ENCODE measurements around the gene FHIT.

Gene FHIT

GRCh38 chr3:61169621-61170251 is 81.5 kb downstream of the FHIT start:
- no peak for DNase-seq (ENCODE audit: low read depth)

- no peak for DNase-seq (ENCODE audit: low read depth)
Observed at GRCh38 chr3:61168286-61168685, 83.0 kb downstream of the FHIT start.

- no peak for DNase-seq (ENCODE audit: low read depth)
Observed at GRCh38 chr3:61162965-61163364, 88.3 kb downstream of the FHIT start.

- DNase-seq (ENCODE audit: low read depth): no peak
Observed at GRCh38 chr3:61158667-61159066, 92.6 kb downstream of the FHIT start.

- no peak for DNase-seq (ENCODE audit: low read depth)
Observed at GRCh38 chr3:61158216-61158615, 93.0 kb downstream of the FHIT start.

- no peak for DNase-seq (ENCODE audit: low read depth)
Observed at GRCh38 chr3:61157414-61157813, 93.8 kb downstream of the FHIT start.

- DNase-seq (ENCODE audit: low read depth): no peak
Observed at GRCh38 chr3:61155701-61156292, 95.5 kb downstream of the FHIT start.

GRCh38 chr3:61154457-61155198 is 96.6 kb downstream of the FHIT start:
- DNase-seq (ENCODE audit: low read depth): no peak

GRCh38 chr3:61152071-61152470 is 99.2 kb downstream of the FHIT start:
- no peak for DNase-seq (ENCODE audit: low read depth)

GRCh38 chr3:61149236-61149635 is 102.0 kb downstream of the FHIT start:
- no peak for DNase-seq (ENCODE audit: low read depth)

- no peak for DNase-seq (ENCODE audit: low read depth)
Observed at GRCh38 chr3:61146010-61146890, 105.0 kb downstream of the FHIT start.

- no peak for DNase-seq (ENCODE audit: low read depth)
Observed at GRCh38 chr3:61141697-61142096, 109.6 kb downstream of the FHIT start.

- DNase-seq (ENCODE audit: low read depth): no peak
Observed at GRCh38 chr3:61141227-61141626, 110.0 kb downstream of the FHIT start.

GRCh38 chr3:61139686-61140085 is 111.6 kb downstream of the FHIT start:
- no peak for DNase-seq (ENCODE audit: low read depth)

- no peak for DNase-seq (ENCODE audit: low read depth)
Observed at GRCh38 chr3:61138401-61138800, 112.9 kb downstream of the FHIT start.

- no peak for DNase-seq (ENCODE audit: low read depth)
Observed at GRCh38 chr3:61136191-61136590, 115.1 kb downstream of the FHIT start.

- no peak for DNase-seq (ENCODE audit: low read depth)
Observed at GRCh38 chr3:61134532-61134931, 116.7 kb downstream of the FHIT start.

- no peak for DNase-seq (ENCODE audit: low read depth)
Observed at GRCh38 chr3:61132062-61132461, 119.2 kb downstream of the FHIT start.

GRCh38 chr3:61118830-61119229 is 132.4 kb downstream of the FHIT start:
- no peak for DNase-seq (ENCODE audit: low read depth)

GRCh38 chr3:61117045-61117898 is 134.0 kb downstream of the FHIT start:
- no peak for DNase-seq (ENCODE audit: low read depth)

GRCh38 chr3:61114316-61114953 is 136.8 kb downstream of the FHIT start:
- DNase-seq (ENCODE audit: low read depth): no peak

Data from stimulated activated CD8-positive, alpha-beta memory T cell treated with anti-CD3 and anti-CD28 coated beads, Interleukin-12 subunit alpha, Interleukin-12 subunit beta, amount 100 ng/mL, for 4 hours (primary cell).